Measurements from ENCODE around the gene C2orf80.

C2orf80 gene

GRCh38 chr2:208208335-208209085, 18.7 kb upstream of the C2orf80 start:
- 92 to 93% methylated on average over 9 of the region's 9 CpGs for WGBS, 2 experiments
- no peaks in the 10 kb centered on the region for H3K36me3 ChIP-seq (ENCODE audit: control insufficient read depth, insufficient read depth, low read length)
- no peaks in the 10 kb centered on the region for H3K27me3 ChIP-seq (ENCODE audit: control insufficient read depth, insufficient read depth, low read length, poor library complexity, severe bottlenecking)
- H3K4me1 ChIP-seq (ENCODE audit: control insufficient read depth, insufficient read depth, low read length), result no peaks in the 10 kb centered on the region
- no peak overlapping the region for H3K4me3 ChIP-seq (ENCODE audit: insufficient read depth, low read depth, low read length)
- H3K27ac ChIP-seq (ENCODE audit: insufficient read depth, low read depth, low read length, poor library complexity, severe bottlenecking), result no peak overlapping the region
- no peaks in the 10 kb centered on the region for H3K9me3 ChIP-seq (ENCODE audit: control insufficient read depth, low read length)

GRCh38 chr2:208207769-208208168, 17.9 kb upstream of the C2orf80 start:
- no peaks in the 10 kb centered on the region for H3K4me1 ChIP-seq (ENCODE audit: control insufficient read depth, insufficient read depth, low read length)
- H3K36me3 ChIP-seq (ENCODE audit: control insufficient read depth, insufficient read depth, low read length), result no peaks in the 10 kb centered on the region
- H3K27me3 ChIP-seq (ENCODE audit: control insufficient read depth, insufficient read depth, low read length, poor library complexity, severe bottlenecking), result no peaks in the 10 kb centered on the region
- H3K9me3 ChIP-seq (ENCODE audit: control insufficient read depth, low read length), result no peaks in the 10 kb centered on the region
- no peak overlapping the region for H3K27ac ChIP-seq (ENCODE audit: insufficient read depth, low read depth, low read length, poor library complexity, severe bottlenecking)
- 93% methylated on average over 3 of the region's 3 CpGs for WGBS, 2 experiments
- H3K4me3 ChIP-seq (ENCODE audit: insufficient read depth, low read depth, low read length), result no peak overlapping the region

DNA sequence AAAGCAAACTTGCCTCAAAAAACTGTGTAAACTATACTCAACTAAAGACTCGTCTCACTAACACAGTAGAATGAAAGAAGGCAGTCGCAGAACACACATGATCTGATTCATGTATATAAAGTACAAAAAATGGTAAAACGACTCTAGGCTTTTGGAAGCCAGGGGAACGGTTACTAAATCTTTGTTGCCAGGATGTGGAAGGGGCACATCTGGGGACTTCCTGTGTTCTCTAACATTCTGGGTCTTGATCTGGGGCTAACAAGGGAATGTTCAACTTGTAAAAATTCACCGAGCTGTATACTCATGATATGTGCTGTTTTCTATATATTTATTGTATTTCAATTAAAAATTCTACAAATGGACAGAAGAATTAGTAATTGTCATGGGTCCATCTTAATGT, 14.3 kb upstream of the C2orf80 start:
- 96 to 99% methylated on average over 4 of the region's 5 CpGs for WGBS, 2 experiments
- Histone ChIP-seq H3K27ac (ENCODE audit: insufficient read depth, low read depth, low read length, poor library complexity, severe bottlenecking) (no peak overlapping the region), H3K9me3 (ENCODE audit: control insufficient read depth, low read length) (no peaks in the 10 kb centered on the region), H3K4me1 (ENCODE audit: control insufficient read depth, insufficient read depth, low read length) (no peaks in the 10 kb centered on the region), H3K36me3 (ENCODE audit: control insufficient read depth, insufficient read depth, low read length) (no peaks in the 10 kb centered on the region), H3K27me3 (ENCODE audit: control insufficient read depth, insufficient read depth, low read length, poor library complexity, severe bottlenecking) (no peaks in the 10 kb centered on the region), H3K4me3 (ENCODE audit: insufficient read depth, low read depth, low read length) (no peak overlapping the region)

DNA sequence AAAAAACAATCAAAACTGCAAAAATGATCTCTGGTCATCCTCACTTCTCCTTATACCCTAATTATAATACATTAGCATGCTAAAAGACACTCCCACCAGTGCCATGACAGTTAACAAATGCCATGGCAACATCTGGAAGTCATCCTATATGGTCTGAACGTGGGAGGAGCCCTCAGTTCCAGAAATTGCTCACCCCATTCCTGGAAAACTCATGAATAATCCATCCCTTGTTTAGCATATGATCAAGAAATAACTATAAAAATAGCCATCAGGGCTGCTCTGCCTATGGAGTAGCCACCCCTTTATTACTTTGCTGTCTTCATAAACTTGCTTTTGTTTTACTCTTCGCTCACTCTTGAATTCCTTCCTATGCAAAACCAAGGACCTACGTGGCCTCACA, 5.7 kb upstream of the C2orf80 start:
- no peak overlapping the region for H3K27ac ChIP-seq (ENCODE audit: insufficient read depth, low read depth, low read length, poor library complexity, severe bottlenecking)
- H3K4me1 ChIP-seq (ENCODE audit: control insufficient read depth, insufficient read depth, low read length), result peaks cover 4% of the 10 kb centered on the region
- no peaks in the 10 kb centered on the region for H3K36me3 ChIP-seq (ENCODE audit: control insufficient read depth, insufficient read depth, low read length)
- no peaks in the 10 kb centered on the region for H3K9me3 ChIP-seq (ENCODE audit: control insufficient read depth, low read length)
- WGBS, 2 experiments, result 94% methylated on average over 3 of the region's 3 CpGs
- H3K27me3 ChIP-seq (ENCODE audit: control insufficient read depth, insufficient read depth, low read length, poor library complexity, severe bottlenecking), result no peaks in the 10 kb centered on the region
- H3K4me3 ChIP-seq (ENCODE audit: insufficient read depth, low read depth, low read length), result no peak overlapping the region

DNA sequence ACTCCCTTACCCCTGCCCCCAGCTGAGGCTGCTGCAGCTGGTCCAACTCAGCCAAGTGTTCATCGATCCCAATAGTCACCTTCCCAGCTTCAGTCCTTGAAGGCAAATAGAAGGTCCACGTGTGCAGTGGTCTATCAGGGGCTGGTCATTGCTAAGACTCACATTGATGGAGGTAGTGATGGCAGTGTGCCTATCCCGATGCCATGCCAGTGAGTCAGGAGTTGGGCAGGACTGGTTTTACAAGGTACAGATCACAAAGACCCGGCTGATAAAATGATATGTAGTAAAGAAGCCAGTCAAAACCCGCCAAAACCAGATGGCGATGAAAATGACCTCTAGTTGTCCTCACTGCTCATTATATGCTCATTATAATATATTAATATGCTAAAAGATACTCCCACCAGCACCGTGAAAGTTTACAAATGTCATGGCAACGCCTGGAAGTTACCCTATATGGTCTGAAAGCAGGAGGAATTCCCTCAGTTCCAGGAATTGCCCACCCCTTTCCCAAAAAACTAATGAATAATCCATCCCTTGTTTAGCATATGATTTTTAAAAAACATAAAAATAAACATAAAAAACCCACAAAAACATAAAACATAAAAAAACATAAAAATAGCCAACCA, 2.9 kb upstream of the C2orf80 start:
- Histone ChIP-seq H3K36me3 (ENCODE audit: control insufficient read depth, insufficient read depth, low read length) (no peaks in the 10 kb centered on the region), H3K27me3 (ENCODE audit: control insufficient read depth, insufficient read depth, low read length, poor library complexity, severe bottlenecking) (no peaks in the 10 kb centered on the region), H3K9me3 (ENCODE audit: control insufficient read depth, low read length) (no peaks in the 10 kb centered on the region), H3K4me3 (ENCODE audit: insufficient read depth, low read depth, low read length) (no peak overlapping the region), H3K27ac (ENCODE audit: insufficient read depth, low read depth, low read length, poor library complexity, severe bottlenecking) (no peak overlapping the region), H3K4me1 (ENCODE audit: control insufficient read depth, insufficient read depth, low read length) (peaks cover 26% of the 10 kb centered on the region)
- 93% methylated on average over 7 to 8 of the region's 8 CpGs for WGBS, 2 experiments

- no peaks in the 10 kb centered on the region for H3K9me3 ChIP-seq (ENCODE audit: control insufficient read depth, low read length)
- H3K27ac ChIP-seq (ENCODE audit: insufficient read depth, low read depth, low read length, poor library complexity, severe bottlenecking), result peak overlapping the region; percentile 91
- H3K36me3 ChIP-seq (ENCODE audit: control insufficient read depth, insufficient read depth, low read length), result no peaks in the 10 kb centered on the region
- no peak overlapping the region for H3K4me3 ChIP-seq (ENCODE audit: insufficient read depth, low read depth, low read length)
- 51 to 75% methylated on average over 3 of the region's 5 CpGs for WGBS, 2 experiments
- H3K4me1 ChIP-seq (ENCODE audit: control insufficient read depth, insufficient read depth, low read length), result peaks cover 41% of the 10 kb centered on the region
- no peaks in the 10 kb centered on the region for H3K27me3 ChIP-seq (ENCODE audit: control insufficient read depth, insufficient read depth, low read length, poor library complexity, severe bottlenecking)
Observed at GRCh38 chr2:208189069-208189809, 591 bp downstream of the C2orf80 start.

GRCh38 chr2:208186893-208187292, 2.9 kb downstream of the C2orf80 start:
- H3K27ac ChIP-seq (ENCODE audit: insufficient read depth, low read depth, low read length, poor library complexity, severe bottlenecking), result no peak overlapping the region
- no peak overlapping the region for H3K4me3 ChIP-seq (ENCODE audit: insufficient read depth, low read depth, low read length)
- no peaks in the 10 kb centered on the region for H3K36me3 ChIP-seq (ENCODE audit: control insufficient read depth, insufficient read depth, low read length)
- H3K9me3 ChIP-seq (ENCODE audit: control insufficient read depth, low read length), result no peaks in the 10 kb centered on the region
- 87 to 93% methylated on average over 2 of the region's 2 CpGs for WGBS, 2 experiments
- peaks cover 50% of the 10 kb centered on the region for H3K4me1 ChIP-seq (ENCODE audit: control insufficient read depth, insufficient read depth, low read length)
- H3K27me3 ChIP-seq (ENCODE audit: control insufficient read depth, insufficient read depth, low read length, poor library complexity, severe bottlenecking), result no peaks in the 10 kb centered on the region

DNA sequence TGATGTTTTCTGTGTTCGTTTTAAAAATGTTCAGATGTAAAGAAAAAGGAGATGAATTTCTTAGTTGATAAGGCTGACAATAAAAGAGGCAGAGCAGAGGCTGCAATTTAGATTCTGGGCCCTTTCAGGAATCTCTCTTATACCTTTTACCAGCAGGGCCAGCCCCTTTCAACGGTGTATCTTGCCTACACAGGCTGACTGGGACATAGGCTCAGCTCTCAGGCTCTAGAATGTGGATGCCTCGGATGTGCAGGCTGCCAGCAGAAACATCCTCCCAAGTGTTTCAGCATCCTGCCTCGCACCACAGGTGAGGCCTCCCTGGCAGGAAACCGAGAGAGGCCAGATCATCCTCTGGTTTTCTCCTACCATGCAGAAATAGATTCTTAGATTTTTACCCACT, 3.4 kb downstream of the C2orf80 start:
- no peak overlapping the region for H3K4me3 ChIP-seq (ENCODE audit: insufficient read depth, low read depth, low read length)
- 61 to 67% methylated on average over 5 of the region's 5 CpGs for WGBS, 2 experiments
- no peaks in the 10 kb centered on the region for H3K27me3 ChIP-seq (ENCODE audit: control insufficient read depth, insufficient read depth, low read length, poor library complexity, severe bottlenecking)
- H3K27ac ChIP-seq (ENCODE audit: insufficient read depth, low read depth, low read length, poor library complexity, severe bottlenecking), result no peak overlapping the region
- peaks cover 50% of the 10 kb centered on the region for H3K4me1 ChIP-seq (ENCODE audit: control insufficient read depth, insufficient read depth, low read length)
- H3K36me3 ChIP-seq (ENCODE audit: control insufficient read depth, insufficient read depth, low read length), result no peaks in the 10 kb centered on the region
- no peaks in the 10 kb centered on the region for H3K9me3 ChIP-seq (ENCODE audit: control insufficient read depth, low read length)

DNA sequence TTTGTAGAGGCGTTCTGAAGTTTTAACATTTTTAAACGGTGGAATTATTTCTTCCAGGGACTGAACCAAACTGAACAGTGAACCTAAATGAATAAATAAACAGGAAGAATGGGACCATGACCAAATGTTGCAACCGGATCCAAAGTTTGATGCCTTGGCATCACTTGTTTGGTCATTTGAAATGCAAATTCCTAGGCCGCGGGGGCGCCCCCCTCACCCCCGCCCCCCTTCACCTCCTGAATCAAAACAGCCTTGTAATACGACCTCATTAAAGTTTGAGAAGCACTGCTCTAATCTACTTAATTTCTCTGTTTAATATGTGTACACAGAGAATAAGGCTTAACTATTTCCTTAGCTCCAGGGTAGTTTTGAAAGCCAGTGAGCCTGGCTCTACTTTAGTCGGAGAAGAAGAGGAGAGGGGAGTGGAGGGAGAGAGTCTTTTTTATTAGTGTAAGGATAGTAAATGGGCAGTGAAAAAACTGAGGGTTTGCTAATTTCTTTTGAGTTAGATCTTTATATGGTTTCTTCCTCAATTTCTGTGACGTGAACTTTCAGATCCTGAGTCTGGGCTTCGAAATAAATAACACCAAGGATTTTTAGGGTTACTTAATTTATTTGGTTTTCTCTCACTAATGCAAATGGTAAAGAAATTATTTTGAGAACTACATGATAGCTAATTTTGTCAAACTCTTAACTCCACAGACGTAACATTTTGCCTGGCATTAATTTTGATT, 5.7 kb downstream of the C2orf80 start:
- H3K27me3 ChIP-seq (ENCODE audit: control insufficient read depth, insufficient read depth, low read length, poor library complexity, severe bottlenecking), result no peaks in the 10 kb centered on the region
- WGBS, 2 experiments, result 9 to 20% methylated on average over 8 to 11 of the region's 12 CpGs

DNA sequence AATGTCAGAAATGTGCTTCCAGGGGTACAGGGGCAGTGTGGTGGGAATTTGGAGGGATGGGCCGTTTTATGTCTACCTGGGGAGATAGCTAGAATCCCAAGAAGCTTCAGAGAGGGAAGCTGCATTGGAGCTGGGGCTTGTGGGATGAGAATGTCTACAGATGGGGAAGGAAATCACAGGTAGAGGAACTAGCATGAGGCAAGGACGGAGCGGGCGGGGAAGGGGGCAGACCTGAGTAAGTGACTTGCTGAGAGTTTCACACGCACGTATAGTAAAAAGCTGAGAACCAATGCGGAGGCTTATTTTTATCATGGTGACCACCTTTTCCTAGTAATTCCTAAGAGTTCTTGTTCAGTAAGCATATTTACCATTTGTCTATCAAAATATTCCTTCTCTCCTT, 6.3 kb downstream of the C2orf80 start:
- Histone ChIP-seq H3K4me1 (ENCODE audit: control insufficient read depth, insufficient read depth, low read length) (peaks cover 27% of the 10 kb centered on the region), H3K27ac (ENCODE audit: insufficient read depth, low read depth, low read length, poor library complexity, severe bottlenecking) (no peak overlapping the region), H3K27me3 (ENCODE audit: control insufficient read depth, insufficient read depth, low read length, poor library complexity, severe bottlenecking) (no peaks in the 10 kb centered on the region), H3K36me3 (ENCODE audit: control insufficient read depth, insufficient read depth, low read length) (no peaks in the 10 kb centered on the region), H3K9me3 (ENCODE audit: control insufficient read depth, low read length) (no peaks in the 10 kb centered on the region), H3K4me3 (ENCODE audit: insufficient read depth, low read depth, low read length) (no peak overlapping the region)
- 24 to 26% methylated on average over 7 of the region's 7 CpGs for WGBS, 2 experiments

More for the DNA sequence above, 5.7 kb downstream of the C2orf80 start:
- H3K4me1 ChIP-seq (ENCODE audit: control insufficient read depth, insufficient read depth, low read length), result peaks cover 33% of the 10 kb centered on the region
- no peak overlapping the region for H3K27ac ChIP-seq (ENCODE audit: insufficient read depth, low read depth, low read length, poor library complexity, severe bottlenecking)
- H3K4me3 ChIP-seq (ENCODE audit: insufficient read depth, low read depth, low read length), result no peak overlapping the region
- H3K9me3 ChIP-seq (ENCODE audit: control insufficient read depth, low read length), result no peaks in the 10 kb centered on the region
- H3K36me3 ChIP-seq (ENCODE audit: control insufficient read depth, insufficient read depth, low read length), result no peaks in the 10 kb centered on the region
